GM13977 (cell line): ENCODE data around the gene CABLES1.
"Not testable (repeated sequence)": the region's sequence is repeated elsewhere in the genome, so short reads cannot be mapped to it uniquely, and the experiment has no call there.

Experiments used
- DNase-seq: peaks from one replicate; pipeline ENCODE4 v3.0.0; 2012; ENCODE audit warnings: low spot score
- in situ Hi-C: fragments of 300-500 bp; cut with MboI; formaldehyde crosslinking; loops from one replicate; pipeline ENCODE4 v1.12.0; 2022; ENCODE audit warnings: low sequenced_read_pairs, low pct_unique_long_range_greater_than_20kb, mixed read lengths, inconsistent platforms; ENCODE audit not compliant: unreplicated experiment
- TF ChIP-seq, protein P1 (sequence below): IDR thresholded peaks from 2 replicates; pipeline ENCODE4 v1.5.1; 2012; ENCODE audit warnings: mild to moderate bottlenecking, control low read depth; ENCODE audit not compliant: insufficient read depth; ENCODE audit errors: extremely low read depth, missing control alignments

The CABLES1 gene

DNA sequence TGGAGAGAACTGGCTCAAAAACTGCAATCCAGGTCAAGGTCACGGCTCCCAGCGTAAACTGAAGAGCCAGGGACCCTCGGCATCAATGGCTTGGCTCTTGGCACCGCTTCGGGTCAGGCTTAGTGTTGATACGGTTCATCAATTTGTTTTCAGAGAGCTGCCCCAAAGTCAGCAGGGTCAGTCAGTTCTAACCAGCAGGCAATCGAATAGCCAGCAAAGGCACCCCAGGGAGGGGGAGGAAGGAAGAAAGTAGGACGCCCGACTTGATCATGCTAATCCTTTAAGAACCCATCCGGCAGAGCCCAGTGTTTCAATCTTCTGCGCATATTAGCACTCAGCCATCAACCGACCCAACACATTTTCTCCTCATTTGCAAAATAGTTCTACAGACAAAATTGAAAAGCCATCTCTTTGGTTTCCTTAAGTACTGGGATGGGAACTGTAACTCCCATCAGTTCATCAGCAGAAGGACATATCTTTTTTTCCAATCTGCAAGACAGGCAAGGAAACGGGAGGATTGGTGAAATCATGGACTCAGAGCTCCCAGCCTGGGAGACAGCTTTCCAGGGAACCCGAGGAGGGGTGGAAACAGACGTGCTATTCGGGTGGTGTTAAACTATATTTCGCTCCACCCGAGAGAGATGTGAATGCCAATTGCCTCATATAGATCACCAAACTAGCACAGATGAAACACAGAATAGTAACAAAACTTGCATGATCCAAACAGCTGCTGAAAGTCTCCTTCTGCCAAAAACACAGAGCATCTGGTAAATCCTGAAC lies 40.7 kb upstream of the CABLES1 start:
- no peak for DNase-seq
- TF ChIP-seq, protein P1, sequence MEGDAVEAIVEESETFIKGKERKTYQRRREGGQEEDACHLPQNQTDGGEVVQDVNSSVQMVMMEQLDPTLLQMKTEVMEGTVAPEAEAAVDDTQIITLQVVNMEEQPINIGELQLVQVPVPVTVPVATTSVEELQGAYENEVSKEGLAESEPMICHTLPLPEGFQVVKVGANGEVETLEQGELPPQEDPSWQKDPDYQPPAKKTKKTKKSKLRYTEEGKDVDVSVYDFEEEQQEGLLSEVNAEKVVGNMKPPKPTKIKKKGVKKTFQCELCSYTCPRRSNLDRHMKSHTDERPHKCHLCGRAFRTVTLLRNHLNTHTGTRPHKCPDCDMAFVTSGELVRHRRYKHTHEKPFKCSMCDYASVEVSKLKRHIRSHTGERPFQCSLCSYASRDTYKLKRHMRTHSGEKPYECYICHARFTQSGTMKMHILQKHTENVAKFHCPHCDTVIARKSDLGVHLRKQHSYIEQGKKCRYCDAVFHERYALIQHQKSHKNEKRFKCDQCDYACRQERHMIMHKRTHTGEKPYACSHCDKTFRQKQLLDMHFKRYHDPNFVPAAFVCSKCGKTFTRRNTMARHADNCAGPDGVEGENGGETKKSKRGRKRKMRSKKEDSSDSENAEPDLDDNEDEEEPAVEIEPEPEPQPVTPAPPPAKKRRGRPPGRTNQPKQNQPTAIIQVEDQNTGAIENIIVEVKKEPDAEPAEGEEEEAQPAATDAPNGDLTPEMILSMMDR = no peak
- in situ Hi-C loops = no loop called here

DNA sequence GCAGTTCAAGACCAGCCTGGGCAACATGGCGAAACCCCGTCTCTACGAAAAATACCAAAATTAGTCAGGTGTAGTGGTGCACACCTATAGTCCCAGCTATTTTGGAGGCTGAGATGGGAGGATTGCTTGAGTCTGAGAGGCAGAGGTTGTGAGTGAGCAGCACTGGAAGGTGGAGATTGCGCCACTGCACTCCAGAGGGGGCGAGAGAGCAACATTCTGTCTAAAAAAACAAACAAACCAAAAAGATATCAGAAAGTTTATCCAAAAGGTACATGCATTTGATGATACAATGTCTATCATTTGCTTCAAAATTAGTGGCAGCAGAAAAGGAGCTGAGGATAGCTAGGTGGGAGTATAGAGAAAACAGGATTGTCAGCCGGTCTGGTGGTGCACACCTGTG lies 39.8 kb upstream of the CABLES1 start:
- DNase-seq = no peak
- TF ChIP-seq, protein P1 = no peak
- in situ Hi-C loops = no loop called here

DNA sequence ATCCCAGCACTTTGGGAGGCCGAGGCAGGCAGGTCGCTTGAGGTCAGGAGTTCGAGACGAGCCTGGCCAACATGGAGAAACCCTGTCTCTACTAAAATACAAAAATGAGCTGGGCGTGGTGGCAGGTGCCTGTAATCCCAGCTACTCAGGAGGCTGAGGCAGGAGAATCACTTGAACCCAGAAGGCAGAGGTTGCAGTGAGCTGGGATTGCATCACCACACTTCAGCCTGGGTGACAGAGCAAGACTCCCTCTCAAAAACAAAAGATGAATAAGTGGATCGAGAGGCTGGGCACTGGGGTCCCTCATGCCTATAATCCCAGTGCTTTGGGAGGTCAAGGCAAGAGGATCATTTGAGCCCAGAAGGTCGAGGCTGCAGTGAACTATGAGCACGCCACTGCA lies 38.3 kb upstream of the CABLES1 start:
- DNase-seq, in situ Hi-C loops: not testable (repeated sequence)

DNA sequence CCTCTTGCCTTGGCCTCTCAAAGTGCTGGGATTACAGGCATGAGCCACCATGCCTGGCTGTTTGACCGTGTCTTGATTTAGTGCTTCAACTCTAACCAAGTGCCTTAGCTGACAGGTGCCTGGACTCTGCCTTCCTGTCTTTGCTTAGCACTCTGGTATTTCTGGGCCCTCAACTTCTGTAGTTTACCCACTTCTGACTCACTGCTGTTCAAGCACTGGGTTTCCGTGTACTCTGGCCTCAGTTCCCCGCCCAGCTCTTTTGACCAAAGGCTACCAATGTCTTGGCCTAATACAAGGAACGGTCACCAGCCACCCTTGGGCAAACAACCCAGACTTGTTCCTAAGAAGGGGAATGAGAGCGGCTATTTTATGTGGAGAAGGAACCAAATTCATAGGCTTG lies 35.7 kb upstream of the CABLES1 start:
- in situ Hi-C loops = no loop called here
- no peak for DNase-seq
- TF ChIP-seq, protein P1 = no peak

DNA sequence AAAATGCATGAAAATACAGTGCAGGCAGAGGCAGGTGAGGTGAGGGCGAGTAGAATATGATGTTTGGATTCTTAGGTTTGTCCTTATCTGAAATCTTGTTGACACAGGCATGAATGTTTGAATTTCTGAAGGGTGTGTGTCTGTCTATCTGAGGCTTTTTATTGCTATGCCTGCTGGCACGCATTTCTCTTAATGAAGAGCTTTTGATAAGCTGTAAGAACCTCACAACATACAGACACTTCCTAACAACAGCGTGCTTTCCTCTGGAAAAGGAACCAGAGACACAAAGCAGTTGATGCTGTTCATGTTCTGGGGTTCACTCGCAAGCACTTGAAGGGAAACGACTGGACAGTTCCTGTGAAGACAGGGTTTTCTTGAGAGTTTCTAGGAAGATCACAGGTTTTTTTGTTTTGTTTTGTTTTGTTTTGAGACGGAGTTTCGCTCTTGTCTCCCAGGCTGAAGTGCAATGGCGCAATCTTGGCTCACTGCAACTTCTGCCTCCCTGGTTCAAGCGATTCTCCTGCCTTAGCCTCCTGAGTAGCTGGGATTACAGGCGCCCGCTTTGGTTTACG lies 33.3 kb upstream of the CABLES1 start:
- no peak for DNase-seq
- in situ Hi-C loops = no loop called here
- TF ChIP-seq, protein P1 = no peak

DNA sequence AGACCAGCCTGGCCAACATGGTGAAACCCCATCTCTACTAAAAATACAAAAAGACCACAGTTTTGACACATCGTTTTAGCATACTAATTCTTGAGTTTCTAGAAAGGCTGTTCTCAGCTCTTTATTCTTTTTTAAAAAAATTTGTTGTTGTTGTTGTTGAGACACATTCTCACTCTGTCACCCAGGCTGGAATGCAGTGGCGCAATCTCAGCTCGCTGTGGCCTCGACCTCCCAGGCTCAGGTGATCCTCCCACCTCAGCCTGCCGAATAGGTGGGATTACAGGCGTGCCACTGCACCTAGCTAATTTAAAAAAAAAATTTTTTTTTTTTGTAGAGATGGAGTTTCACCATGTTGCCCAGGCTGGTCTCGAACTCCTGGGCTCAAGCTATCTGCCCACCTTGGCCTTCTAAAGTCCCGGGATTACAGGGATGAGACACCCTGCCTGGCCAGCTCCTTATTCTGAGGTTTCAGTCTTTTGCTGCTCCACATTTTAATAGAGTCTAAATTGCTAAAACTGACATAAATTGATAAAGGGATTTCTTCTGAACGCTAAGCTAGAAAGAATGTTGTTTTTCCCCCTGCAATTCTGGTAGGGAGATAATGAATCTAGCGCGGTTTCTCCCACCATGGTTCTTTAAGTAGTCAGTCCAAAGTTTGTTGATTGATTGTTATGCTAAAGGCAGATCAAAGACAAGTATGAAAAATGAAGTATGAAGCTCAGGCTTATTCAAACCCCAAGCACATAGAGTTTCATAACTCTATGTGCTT lies 32.6 kb upstream of the CABLES1 start:
- in situ Hi-C loops = no loop called here
- TF ChIP-seq, protein P1 = no peak
- DNase-seq = no peak

DNA sequence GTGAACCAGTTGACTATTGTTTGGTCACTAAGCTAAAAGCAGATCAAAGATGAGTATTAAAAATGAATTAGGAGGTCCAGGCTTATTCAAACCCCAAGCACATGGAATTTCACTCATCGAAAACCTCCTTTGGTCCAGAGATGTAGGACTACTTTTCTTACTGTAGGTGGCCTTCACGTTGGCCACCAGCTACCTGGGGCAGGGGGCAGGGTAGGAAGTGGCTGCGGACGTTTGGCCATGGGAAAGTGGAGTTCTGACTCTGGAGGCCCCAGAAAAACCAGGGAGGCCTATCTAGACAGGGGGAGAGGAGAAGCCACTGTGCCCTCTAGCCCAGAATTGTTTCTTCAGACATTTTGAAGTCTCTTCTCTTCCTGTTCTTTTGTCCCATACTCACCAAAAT lies 31.8 kb upstream of the CABLES1 start:
- TF ChIP-seq, protein P1 = no peak
- in situ Hi-C loops = no loop called here
- DNase-seq = no peak
